GM21717 (cell line): ENCODE measurements around the gene WNK1.
"Not testable (repeated sequence)": the region's sequence is repeated elsewhere in the genome, so short reads cannot be mapped to it uniquely, and the experiment has no call there.

Source experiments
- ATAC-seq: cut with Tn5 transposase; IDR thresholded peaks from one replicate; pipeline ENCODE4 v1.9.1; 2021; ENCODE audit warnings: mild to moderate bottlenecking, moderate library complexity; ENCODE audit not compliant: unreplicated experiment

The WNK1 gene

GRCh38 chr12:810671-811415 lies 58.5 kb downstream of the WNK1 start:
- ATAC-seq: no peak

DNA sequence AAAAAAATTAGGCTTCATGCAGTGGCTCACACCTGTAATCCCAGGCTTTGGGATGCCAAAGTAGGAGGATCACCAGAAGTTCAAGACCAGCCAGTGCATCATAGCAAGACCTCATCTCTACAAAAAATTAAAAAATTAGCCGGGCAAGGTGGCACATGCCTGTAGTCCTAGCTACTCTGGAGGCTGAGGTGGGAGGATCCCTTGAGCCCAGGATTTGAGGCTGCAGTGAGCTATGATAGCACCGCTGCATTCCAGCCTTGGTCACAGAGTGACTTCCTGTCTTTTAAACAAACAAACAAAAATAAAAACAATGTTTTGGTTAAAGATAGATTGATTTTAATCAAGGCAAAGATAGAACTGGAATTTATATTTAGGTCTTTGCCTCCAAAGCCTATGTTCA lies 60.6 kb downstream of the WNK1 start:
- no peak for ATAC-seq

- not testable (repeated sequence) for ATAC-seq
Observed at GRCh38 chr12:817456-817855, 65.1 kb downstream of the WNK1 start.

DNA sequence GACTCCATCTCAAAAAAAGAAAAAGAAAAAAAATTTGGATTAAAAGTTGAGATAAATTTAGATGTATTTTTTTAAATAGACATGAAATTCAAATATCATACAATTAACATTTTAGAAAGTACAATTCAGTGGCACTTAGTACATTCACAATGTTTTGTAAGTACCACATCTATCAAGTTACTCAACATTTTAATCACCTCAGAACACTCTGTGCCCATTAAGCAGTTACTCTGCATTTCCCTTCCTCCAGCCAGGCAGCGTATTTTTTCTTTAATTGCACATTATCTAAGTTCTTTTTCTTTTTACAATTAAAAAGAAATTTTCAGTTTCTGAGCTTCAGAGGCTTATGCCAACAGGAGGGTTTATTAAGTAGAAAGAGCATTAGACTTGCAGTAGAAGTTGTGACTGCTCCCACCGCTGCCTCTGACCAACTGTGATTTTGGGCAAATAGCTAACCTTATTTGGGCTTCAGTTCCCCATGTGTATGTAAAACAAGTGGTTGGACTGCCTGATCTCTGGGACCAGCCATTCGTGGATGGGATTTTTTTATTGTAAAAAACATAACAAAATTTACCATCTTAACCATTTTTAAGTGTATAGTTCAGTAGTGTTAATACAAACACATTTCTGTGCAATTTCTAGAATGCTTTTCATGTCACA lies 65.7 kb downstream of the WNK1 start:
- ATAC-seq: no peak

DNA sequence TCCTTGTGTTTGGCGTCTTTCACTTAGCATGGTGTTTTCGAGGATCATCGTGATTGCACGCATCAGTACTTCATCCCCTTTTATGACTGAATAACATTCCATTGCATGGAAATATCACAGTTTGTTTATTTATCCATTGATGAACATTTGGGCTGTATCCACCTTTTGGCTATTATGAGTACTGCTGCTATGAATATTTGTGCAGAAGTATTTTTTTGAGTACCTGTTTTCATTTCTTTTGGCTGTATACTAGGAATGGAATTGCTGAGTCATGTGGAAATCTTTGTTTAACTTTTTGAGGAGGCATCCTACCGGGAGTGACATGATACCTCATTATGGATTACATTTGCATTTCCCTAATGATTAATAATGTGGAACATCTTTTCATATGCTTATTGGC lies 66.4 kb downstream of the WNK1 start:
- ATAC-seq: no peak

DNA sequence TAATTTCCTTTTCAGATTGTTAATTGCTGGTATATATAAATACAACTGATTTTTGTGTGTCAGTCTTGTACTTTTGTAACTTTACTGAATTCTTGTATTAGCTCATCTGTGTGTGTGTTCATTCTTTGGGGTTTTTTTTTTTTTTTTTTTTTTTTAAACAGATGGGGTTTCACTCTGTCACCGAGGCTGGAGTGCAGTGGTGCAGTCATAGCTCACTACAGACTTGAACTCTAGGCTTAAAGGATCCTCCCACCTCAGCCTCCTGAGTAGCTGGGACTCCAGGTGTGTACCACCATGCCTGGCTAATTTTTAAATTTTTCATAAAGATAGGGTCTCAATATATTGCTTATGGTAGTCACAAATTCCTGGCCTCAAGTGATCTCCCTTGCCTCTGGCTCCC lies 68.0 kb downstream of the WNK1 start:
- ATAC-seq: no peak

DNA sequence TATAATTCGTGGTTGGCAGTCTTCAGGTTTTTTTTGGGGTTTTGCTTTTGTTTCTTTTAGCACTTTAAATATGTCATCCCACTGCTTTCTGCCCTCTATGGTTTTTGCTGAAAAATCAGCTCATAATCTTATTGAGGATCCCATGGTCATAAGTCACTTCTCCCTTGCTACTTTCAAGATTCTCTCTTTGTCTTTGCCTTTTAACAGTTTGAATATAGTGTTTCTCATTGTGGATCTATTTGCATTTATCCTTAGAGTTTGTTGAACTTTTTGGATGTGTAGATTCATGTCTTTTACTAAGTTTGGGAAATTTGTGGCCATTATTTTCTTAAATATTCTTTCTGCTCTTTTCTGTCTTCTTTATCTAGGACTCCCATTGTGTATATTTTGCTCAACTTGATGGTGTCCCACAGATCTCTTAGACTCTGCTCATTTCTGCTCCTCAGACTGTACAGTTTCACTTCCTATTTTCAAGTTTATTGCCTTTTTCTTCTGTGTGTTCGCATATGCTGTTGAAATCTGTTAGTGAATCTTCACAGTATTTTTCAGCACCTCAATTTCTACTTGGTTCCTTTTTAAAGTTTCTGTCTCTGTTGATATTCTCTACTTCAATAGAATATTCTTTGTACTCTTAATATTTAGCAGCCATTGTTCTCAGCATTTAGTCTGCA lies 70.8 kb downstream of the WNK1 start:
- ATAC-seq: peak; percentile 80

- ATAC-seq: no peak
Observed at GRCh38 chr12:826331-826730, 74.0 kb downstream of the WNK1 start.

DNA sequence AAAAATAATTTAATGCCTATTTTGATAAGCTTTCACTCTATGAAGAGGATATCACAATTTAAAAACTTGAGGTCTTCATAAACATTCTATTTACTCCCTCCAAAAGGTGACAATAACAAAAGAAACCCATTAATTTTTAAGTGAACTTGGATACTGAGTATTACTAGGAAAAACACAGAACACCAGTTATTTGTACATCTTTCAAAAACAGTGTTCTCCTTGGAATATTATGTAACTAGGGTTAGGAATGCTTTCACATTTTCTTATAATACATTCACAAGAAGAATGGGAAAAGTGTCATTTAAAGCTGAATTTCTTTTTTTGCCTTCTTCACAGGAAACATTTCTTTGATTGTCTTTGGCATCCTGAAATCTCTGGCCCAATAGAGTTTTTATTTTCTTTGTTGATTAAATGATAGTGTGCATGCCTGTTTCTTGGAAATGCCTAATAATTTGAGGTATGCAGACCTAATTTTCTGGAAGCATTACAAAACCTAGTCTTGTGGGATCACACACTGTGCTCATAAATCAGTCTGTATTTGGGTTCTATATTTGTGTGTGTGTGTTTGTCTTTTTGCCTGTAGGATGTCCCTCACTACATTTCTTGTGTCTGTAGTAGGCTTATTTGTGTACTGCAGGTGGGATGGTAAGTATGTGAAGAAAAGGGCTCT lies 76.5 kb downstream of the WNK1 start:
- ATAC-seq: no peak

- ATAC-seq: no peak
Observed at GRCh38 chr12:830111-830867, 77.9 kb downstream of the WNK1 start.

DNA sequence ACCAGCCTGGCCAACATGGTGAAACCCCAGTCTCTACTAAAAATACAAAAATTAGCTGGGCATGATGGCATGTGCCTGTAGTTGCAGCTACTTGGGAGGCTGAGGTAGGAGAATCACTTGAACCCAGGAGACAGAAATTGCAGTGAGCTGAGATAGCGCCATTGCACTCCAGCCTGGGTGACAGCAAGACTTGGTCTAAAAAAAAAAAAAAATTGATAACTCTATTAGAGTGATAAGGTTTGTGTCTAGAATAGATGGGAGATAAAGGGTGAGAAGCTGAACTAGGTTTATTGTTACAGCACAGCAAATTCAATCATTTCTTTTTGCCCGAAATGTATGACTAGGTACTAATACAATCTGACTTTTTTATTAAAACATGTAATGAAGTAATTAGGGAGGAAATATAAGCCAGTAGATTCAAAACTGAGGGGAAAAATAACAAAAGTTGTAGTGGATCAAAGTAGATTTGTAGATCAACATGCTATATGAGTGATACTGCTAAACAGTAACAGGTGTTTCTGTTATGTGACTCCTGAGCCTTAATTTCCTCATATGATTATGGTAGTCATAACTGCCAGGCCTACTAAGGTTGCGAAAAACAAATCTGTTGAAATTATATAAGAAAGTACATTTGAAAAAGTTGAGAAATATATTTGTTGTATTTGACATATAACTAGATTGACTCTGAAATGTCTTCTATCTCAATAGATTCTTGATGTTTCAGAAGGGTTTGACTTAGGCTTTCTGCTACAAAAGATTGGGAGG lies 83.6 kb downstream of the WNK1 start:
- no peak for ATAC-seq

DNA sequence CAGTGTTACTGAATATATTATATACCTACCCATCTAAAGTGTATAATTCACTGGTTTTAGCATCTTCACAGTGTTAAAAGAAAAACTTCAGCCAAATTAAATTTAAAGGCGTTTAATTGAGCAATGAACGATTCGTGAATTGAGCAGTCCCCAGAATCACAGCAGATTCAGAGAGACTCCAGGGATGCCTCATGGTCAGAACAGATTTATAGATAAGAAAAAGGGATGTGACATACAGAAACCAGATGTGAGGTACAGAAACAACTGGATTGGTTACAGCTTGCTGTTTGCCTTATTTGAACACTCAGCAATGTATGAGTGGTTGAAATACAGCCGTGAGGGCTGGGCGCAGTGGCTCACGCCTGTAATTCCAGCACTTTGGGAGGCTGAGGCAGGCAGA lies 84.6 kb downstream of the WNK1 start:
- no peak for ATAC-seq

GRCh38 chr12:837548-837947 lies 85.2 kb downstream of the WNK1 start:
- ATAC-seq: no peak

GRCh38 chr12:843609-844008 lies 91.2 kb downstream of the WNK1 start:
- no peak for ATAC-seq

- ATAC-seq: no peak
Observed at GRCh38 chr12:846421-846820, 94.0 kb downstream of the WNK1 start.

GRCh38 chr12:848173-848865 lies 95.9 kb downstream of the WNK1 start:
- ATAC-seq: no peak

DNA sequence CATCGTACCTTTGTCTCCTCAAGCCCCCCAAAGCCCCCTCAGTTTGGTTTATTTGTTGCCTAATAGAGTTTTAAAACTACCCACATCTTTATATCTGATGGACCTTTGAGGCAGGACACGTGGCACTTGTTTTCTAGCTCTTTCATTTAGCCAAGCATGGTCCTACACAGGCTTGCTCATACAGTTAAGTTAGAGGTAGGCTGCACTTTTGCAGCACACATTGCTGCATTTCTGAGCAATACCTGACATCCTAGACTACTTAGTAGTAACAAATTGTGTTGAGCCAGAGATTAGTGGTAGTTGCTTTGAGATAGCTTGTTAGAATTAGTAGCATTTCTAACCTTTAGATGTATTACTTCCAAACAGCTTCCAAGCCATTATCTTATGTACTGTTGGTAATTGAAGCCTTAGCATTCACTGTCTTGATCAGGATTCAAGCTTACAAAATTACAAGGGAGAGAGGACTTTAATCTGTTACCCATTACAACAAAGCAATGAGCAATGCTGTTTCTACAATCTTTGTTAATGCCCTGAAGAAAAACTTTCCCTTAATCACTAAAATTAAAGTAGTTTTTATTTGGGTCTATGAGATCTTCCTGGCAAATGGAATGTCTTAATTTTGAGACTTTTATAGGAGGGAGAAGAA lies 96.6 kb downstream of the WNK1 start:
- no peak for ATAC-seq

- ATAC-seq: not testable (repeated sequence)
Observed at GRCh38 chr12:849733-850437, 97.5 kb downstream of the WNK1 start.
